NCI-H748 (cell line): ENCODE data around the gene EN2.
A peak's percentile ranks its signal among the peaks of the same experiment; 100 is the strongest.

Experiments used
- DNase-seq: peaks from one replicate; lab custom pipeline; 2025; ENCODE audit not compliant: unreplicated experiment; lab: John Stamatoyannopoulos, UW

EN2 gene

DNA sequence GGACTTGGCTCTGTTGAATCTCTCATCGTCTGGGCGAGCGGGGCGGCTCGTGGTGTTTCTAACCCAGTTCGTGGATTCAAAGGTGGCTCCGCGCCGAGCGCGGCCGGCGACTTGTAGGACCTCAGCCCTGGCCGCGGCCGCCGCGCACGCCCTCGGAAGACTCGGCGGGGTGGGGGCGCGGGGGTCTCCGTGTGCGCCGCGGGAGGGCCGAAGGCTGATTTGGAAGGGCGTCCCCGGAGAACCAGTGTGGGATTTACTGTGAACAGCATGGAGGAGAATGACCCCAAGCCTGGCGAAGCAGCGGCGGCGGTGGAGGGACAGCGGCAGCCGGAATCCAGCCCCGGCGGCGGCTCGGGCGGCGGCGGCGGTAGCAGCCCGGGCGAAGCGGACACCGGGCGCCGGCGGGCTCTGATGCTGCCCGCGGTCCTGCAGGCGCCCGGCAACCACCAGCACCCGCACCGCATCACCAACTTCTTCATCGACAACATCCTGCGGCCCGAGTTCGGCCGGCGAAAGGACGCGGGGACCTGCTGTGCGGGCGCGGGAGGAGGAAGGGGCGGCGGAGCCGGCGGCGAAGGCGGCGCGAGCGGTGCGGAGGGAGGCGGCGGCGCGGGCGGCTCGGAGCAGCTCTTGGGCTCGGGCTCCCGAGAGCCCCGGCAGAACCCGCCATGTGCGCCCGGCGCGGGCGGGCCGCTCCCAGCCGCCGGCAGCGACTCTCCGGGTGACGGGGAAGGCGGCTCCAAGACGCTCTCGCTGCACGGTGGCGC, at the start of gene EN2:
Gene EN2 (plus strand): TSS at position 19 of the 767 bp plus-strand sequence. CDS start 249 bp downstream, at position 268.
- DNase-seq: peak; percentile 50

- peak; percentile 14 for DNase-seq
Observed at GRCh38 chr7:155408651-155409586, 49.0 kb upstream of the EN2 start.

GRCh38 chr7:155409980-155410379, 47.9 kb upstream of the EN2 start:
- no peak for DNase-seq

- no peak for DNase-seq
Observed at GRCh38 chr7:155410431-155410830, 47.5 kb upstream of the EN2 start.

DNA sequence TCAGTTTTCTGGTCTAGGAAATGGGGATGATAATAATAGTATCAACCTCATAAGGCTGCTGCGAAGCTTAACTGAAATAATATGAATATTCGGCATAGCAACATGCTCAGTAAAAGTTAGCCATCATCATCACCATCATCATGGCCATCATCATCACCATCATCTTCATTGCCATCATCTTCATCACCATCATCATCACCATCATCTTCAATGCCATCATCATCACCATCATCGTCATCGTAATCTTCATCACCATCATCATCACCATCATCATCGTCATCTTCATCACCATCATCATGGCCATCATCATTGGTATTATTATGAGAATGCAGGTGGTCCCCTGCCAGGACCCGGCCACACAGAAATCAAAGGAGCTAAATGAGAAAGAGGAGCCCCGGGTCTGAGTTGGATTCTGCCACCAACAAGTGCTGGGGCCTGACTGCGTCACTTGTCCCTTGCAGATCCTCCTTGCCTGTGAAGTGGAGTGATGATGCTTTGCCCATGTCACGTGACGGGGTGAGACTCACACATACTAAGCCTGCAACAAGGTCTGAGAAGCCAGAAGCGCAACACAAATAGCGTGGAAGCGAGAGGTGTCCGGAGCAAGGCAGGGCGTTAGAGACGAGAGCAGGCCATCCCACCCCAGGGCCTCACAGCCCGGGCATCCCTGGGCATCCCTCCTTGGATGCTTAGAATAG, 46.1 kb upstream of the EN2 start:
- no peak for DNase-seq

DNA sequence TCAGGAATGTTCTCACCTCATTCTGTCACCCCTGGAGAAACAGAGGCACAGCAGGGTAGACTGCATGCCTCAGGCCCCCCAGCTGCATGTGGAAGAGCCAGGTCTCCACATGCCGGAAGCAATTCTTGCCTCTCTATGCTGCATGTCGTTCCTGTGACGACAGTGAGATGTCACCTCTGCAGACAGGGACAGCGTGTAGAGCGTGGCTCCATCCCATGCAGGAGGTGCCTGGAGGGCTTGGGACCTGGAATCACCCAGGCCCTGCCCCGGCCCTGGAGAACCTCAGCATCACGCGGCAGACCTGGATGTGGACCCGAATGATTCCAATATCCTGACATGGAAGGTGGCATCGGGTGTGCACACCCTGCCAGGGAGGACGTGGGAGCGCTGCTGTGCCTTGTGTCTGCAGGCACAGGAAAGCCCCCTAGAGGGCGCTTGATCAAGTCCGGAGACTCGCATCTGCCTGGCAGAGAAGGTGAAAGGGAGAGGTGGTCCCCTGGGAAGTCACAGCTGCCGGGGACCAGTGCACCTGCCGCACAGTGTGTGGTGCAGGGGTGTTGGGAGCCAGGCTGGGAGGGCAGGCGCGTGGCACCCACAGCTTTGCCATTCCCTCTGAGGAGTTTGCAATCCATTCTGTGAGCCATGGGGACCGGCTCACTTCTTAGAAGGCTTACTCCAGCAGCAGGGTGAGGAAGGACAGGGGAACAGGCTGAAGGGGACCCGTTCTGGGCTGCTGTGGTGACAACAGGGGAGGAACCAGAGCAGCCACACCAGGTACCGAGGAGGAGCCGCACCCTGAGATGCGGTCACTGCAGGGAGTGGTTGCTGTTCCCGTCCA, 45.3 kb upstream of the EN2 start:
- DNase-seq: peak; percentile 73

DNA sequence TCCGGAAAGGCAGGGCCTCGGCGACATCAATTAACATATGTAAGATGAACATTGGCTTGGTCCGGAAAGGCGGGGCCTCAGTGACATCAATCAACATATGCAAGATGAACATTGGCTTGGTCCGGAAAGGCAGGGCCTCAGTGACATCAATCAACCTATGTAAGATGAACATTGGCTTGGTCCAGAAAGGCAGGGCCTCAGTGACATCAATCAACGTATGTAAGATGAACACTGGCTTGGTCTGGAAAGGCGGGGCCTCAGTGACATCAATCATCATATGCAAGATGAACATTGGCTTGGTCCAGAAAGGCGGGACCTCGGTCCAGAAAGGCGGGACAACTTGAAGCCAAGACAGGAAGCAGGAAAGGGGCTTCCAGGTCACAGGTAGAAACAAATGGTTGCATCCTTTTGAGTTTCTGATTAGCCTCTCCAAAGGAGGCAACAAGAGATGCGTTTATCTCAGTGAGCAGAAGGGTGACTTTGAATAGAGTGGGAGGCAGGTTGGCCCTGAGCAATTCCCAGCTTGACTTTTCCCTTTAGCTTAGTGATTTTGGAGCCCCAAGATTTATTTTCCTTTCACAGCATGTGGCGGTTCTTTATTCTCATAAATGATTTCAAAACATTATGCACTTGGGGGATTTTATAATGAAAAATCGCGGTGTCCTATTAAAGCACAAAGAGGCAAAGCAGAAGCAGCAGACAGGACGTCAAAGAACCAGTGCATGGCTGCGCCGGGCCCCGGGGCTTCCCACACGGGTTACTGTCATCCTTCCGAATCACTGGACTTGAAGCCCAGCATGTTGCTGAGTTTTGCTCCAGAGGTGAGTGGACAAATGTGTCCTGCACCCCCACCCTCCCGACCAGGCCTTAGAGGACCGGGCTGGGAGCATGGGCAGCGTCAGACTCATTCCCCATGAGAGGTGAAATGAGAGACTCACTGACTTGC, 43.1 kb upstream of the EN2 start:
- no peak for DNase-seq

- DNase-seq: no peak
Observed at GRCh38 chr7:155416646-155417380, 41.1 kb upstream of the EN2 start.

GRCh38 chr7:155418304-155418703, 39.6 kb upstream of the EN2 start:
- DNase-seq: no peak

DNA sequence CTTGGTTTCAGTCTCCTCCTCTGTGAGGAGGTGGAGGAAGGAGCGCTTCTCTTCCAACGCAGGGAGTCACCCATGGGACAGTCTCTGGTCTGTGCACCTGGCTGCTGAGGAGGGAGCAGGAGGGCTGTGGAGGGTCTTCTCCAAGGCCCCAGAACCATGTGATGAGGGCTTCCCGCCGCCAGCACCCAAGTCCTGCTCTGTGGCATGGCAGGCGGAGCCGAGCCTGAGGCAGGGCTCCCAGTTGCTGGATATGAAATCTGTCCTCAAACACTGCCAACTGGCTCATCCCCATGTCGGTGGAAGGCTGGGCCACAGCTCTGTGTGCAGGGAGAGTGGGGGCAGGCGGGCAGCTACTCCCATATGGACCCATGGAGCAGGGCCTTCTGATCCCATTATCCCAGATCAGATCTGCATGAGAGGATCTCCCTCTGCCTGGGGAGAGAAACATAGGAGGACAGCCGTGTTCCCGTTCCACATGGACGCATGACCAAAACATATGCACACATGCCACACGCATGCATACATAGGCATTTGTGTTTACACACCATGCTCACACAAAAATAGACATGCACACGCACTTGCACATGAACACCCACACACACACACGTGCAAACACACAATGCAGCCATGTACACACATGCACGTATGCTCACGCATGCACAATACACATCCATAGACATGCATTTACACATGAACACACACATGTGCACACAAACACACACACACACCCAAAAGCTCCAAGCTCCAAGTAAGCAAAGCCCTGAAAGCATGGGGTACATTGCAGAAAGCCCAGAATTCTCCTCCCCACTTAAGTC, 38.8 kb upstream of the EN2 start:
- DNase-seq: no peak

DNA sequence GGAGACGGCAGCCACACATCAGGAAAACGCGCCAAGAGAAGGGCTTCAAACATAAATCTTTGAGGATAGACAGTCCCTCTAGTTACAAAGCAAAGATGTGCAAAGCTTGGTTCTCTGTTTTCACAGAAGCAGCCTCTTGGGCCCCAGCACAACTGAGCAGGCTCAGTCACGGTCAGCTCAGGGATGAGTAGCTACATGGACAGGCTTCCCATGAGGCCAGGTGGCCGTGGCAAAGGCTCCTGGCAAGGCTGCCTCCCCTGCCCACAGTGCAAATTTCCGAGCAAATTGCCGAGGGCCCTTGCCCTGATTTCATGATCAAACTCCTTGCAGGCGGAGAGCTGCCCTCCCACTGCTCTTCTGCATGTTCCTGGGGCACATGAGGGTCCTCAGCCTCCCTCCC, 37.8 kb upstream of the EN2 start:
- no peak for DNase-seq

DNA sequence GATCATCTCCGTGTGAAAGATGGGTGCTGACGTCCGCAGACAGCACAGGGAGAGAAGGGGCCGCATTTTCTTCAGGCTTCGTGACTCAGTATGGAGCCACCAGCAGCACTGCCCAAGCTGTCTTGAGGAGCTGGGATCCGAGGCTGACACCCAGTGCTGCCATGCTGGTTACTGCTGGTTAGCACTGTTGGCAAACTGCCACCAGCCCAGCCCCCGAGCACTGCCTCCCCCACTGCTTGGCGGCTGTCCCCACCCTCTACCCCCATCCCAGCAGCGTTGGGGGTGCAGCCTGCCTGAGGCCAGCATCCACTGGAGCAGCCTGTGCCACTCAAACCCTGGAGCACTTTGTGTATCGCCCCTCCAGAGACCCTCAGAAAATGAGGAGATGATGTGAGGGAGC, 35.8 kb upstream of the EN2 start:
- no peak for DNase-seq

DNA sequence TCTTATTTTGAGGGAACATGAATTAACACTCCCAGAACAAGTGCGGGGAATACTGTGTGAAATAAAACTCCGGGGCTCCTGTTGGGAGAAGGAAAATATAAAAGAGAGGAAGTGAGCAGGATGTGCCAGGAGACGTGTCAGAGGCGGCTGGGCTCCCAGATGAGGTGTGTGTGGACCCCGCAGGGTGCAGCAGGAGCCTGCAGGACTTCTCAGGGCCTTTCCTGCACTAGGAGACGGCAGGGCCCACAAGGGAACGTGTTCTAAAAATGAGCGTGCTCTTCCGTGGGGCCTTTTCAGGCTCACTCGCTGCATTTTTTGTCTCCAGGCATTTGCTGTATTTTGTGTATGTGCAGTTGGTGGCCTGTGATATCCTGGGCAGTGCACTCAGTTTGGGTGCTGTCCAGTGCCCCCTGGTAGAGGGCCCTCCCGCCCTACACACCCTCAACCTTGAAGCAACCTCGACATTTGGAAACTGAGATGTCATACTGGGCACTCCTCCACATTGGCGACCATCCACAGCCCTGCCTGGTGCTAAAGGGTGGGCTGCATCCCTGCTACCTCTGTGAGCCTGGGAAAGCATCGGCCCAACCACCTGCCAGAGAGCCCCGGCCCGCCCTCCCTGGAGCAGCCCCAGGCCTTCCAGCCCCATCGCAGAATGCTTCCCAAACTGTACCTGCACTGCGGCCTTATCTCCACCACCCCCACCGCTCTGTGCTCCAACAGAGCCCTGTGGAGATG, 35.2 kb upstream of the EN2 start:
- DNase-seq: no peak

- DNase-seq: no peak
Observed at GRCh38 chr7:155423337-155424285, 34.3 kb upstream of the EN2 start.

GRCh38 chr7:155424301-155425010, 33.5 kb upstream of the EN2 start:
- no peak for DNase-seq

DNA sequence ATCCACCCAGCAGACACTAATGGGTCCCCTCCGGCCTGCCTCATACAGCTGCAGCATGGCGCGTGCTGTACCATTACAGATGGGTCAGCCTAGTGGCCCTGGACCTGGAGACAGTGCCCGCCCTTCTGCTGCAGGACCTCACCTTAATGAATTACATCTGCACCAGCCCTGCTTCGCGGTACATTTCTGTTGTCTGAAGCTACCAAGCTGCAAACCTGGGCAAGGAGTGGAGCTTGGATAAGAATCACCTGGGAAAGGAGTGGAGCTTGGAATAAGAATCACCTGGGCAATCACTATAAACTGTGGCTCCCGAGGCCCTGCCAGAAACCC, 33.0 kb upstream of the EN2 start:
- no peak for DNase-seq
